ENCODE measurements around the gene STRIP2. TPM values are rescaled to one million over a fixed set of nuclear protein-coding genes. Genes with fewer than 3 reads are reported as not detected.
A peak's percentile ranks its signal among the peaks of the same experiment; 100 is the strongest.
"Not testable (repeated sequence)": the region's sequence is repeated elsewhere in the genome, so short reads cannot be mapped to it uniquely, and the experiment has no call there.

Gene STRIP2
- 1.8 and 2.6 TPM in 2 replicates for total RNA-seq

- DNase-seq (ENCODE audit: low read depth in 2 of 2) = peak; percentile 87 to 88
These were observed at the start of gene STRIP2 for GRCh38 chr7:129433847-129434674. Gene STRIP2, plus strand, starts transcription at chr7:129434432. Its CDS starts 41 bp downstream, at chr7:129434473.

GRCh38 chr7:129385116-129385515 lies 49.1 kb upstream of the STRIP2 start:
- DNase-seq (ENCODE audit: low read depth in 2 of 2) = no peak

GRCh38 chr7:129385598-129385997 lies 48.6 kb upstream of the STRIP2 start:
- DNase-seq (ENCODE audit: low read depth in 2 of 2) = no peak

GRCh38 chr7:129386506-129386905 lies 47.7 kb upstream of the STRIP2 start:
- no peak for DNase-seq (ENCODE audit: low read depth in 2 of 2)

- DNase-seq (ENCODE audit: low read depth in 2 of 2) = no peak
These were observed 46.7 kb upstream of the STRIP2 start for GRCh38 chr7:129387537-129387936.

- no peak for DNase-seq (ENCODE audit: low read depth in 2 of 2)
These were observed 45.7 kb upstream of the STRIP2 start for GRCh38 chr7:129388333-129389098.

GRCh38 chr7:129389829-129390228 lies 44.4 kb upstream of the STRIP2 start:
- no peak for DNase-seq (ENCODE audit: low read depth in 2 of 2)

GRCh38 chr7:129390314-129390713 lies 43.9 kb upstream of the STRIP2 start:
- DNase-seq (ENCODE audit: low read depth in 2 of 2) = no peak

GRCh38 chr7:129391546-129392171 lies 42.6 kb upstream of the STRIP2 start:
- no peak for DNase-seq (ENCODE audit: low read depth in 2 of 2)

GRCh38 chr7:129393255-129393654 lies 41.0 kb upstream of the STRIP2 start:
- DNase-seq (ENCODE audit: low read depth in 2 of 2) = no peak

GRCh38 chr7:129394101-129394500 lies 40.1 kb upstream of the STRIP2 start:
- no peak for DNase-seq (ENCODE audit: low read depth in 2 of 2)

GRCh38 chr7:129394982-129395914 lies 39.0 kb upstream of the STRIP2 start:
- DNase-seq (ENCODE audit: low read depth in 2 of 2) = no peak

GRCh38 chr7:129401228-129401966 lies 32.8 kb upstream of the STRIP2 start:
- peak; percentile 59 to 84 for DNase-seq (ENCODE audit: low read depth in 2 of 2)

- DNase-seq (ENCODE audit: low read depth in 2 of 2) = peak; percentile 13 to 17
These were observed 32.0 kb upstream of the STRIP2 start for GRCh38 chr7:129401967-129402860.

GRCh38 chr7:129405527-129405926 lies 28.7 kb upstream of the STRIP2 start:
- no peak for DNase-seq (ENCODE audit: low read depth in 2 of 2)

- DNase-seq (ENCODE audit: low read depth in 2 of 2) = not testable (repeated sequence)
These were observed 24.0 kb upstream of the STRIP2 start for GRCh38 chr7:129410238-129410637.

- no peak for DNase-seq (ENCODE audit: low read depth in 2 of 2)
These were observed 21.7 kb upstream of the STRIP2 start for GRCh38 chr7:129412501-129412900.

- DNase-seq (ENCODE audit: low read depth in 2 of 2) = no peak
These were observed 17.2 kb upstream of the STRIP2 start for GRCh38 chr7:129417073-129417472.

GRCh38 chr7:129421717-129422250 lies 12.4 kb upstream of the STRIP2 start:
- DNase-seq (ENCODE audit: low read depth in 2 of 2) = no peak

Data from lung microvascular endothelial cell (primary cell).